NCI-H69 (cell line): ENCODE data around the gene PDGFRB.

Experiments used
- DNase-seq: peaks from one replicate; lab custom pipeline; 2025; lab: John Stamatoyannopoulos, UW

The PDGFRB gene

GRCh38 chr5:150144246-150144801 is 11.3 kb downstream of the PDGFRB start:
- DNase-seq = no peak

DNA sequence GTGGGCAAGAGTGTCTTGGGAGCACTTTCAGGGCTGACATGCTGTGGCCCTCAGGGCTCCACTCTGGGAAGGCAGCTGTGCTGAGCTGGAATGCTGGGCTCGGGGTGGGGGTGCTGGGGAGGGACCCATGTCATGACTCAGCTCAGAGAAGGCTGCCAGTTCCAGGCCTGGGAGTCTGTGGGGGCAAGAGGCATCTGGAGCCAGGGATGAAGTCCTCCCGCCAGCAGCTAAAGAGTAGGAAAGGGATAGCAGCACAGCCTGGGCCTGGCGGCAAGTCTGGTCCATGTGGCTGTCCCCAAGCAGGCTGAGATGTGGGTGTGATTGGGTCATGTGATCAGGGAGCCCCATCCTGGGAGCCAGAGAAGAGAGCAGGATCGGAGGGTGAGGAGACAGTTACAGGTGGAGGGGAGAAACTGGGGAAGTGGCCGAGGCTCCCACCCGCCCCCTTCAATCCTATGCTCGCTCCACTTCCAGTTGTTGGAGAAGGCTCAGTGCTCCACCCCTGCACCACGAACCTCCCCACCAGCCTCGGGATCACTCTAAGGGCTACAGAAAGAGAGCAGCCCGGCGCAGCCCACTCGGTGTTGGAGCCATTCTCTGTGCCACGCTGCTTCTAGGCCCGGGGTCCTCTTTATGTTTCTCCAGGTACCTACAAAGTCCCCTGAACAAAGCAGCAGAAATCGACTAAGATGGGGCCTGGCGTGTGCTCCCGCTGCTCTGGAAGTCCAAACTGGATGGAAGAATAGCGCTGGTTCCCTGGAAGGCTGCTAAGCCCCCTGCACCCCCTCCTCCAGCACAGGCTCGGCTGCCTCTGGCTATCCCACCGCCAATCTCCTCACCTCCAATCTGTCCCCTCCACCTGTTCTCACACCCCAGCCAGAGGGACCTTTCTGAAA is 12.0 kb downstream of the PDGFRB start:
- DNase-seq = no peak

- DNase-seq = no peak
Observed at GRCh38 chr5:150142959-150143349, 12.7 kb downstream of the PDGFRB start.

- DNase-seq = no peak
Observed at GRCh38 chr5:150142185-150142958, 13.3 kb downstream of the PDGFRB start.

DNA sequence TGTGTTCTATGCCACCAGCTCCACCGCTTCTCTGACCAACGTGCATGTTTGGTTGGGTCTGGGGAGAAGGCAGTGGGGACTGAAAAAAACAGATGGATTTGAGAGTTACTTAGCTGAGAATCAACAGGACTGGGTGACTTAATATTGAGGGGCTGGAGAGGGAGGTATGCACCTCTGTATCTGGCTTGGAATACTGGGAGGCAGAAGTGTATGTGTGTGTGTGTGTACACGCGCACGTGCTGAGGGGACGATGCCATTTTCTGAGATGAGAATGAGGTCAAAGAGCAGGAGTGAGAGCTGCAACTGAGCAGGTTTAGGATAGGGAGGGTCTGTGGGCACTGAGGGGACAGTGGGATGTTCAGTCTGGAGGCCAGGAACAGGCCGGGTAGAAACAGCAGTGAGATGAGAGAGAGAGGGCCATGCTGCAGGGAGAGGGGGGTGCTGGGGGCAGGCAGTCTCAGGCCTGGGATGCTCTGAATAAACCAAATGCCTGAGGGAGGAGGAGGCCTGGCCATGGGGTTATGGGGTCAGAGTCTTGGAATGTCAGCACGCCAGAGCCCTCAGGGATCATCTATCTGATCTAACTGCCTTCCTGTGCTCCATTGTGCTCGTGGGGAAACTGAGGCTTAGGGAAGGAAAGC is 14.0 kb downstream of the PDGFRB start:
- no peak for DNase-seq

DNA sequence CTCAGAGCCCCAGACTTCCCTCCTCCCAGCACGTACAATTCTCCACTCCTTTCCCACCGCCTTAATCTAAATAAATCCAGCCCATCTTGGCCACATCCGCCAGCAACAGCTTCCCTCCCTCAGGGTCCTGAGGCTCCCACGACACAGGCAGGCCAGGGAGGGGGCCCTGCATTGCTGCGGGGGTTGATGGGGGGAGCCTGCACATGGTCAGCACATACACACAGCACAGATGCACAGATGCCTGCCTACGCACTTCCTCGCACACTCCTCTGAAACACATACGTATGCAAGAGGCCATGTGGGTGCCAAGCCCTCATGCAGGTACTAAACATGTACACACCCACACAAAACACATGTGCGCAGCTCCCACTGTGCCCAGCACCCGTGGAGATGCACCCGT is 14.8 kb downstream of the PDGFRB start:
- DNase-seq = no peak

GRCh38 chr5:150139334-150139733 is 16.3 kb downstream of the PDGFRB start:
- DNase-seq = no peak

DNA sequence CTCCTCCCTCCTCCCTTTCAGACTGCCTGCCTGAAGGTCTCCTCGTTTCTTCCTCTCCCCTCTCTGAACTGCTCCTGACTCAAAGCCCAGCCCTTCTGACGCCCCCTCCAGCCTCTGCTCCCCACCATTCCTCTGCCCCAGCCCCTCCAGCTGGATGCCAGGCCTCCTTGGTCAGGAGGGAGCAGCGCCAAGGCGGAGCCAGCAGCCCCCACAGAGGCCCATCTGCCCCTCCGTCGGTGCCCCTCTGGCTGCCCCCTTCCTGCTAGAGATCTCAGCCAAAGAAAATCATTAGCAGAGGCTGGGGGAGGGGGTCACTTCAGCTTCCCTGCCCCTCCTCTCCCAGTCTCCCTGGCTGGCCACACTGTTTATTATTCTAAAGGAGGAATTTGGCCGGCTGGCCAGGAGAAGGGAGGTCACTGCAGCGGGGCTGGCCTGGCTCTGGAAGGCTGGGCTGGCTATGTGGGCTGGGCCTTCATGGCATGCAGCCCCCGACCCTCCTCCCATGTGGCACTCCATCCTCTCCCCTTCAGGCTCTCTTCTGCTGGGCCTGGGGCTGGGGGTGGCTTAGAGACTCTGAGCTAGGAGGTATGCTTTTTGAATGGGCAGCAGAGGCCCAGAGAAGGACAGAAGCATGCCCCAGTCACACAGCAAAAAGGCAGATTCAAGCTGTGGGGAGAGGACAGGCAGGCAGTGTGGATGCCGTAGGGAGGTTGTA is 16.9 kb downstream of the PDGFRB start:
- no peak for DNase-seq

- peak; percentile 15 for DNase-seq
Observed at GRCh38 chr5:150137997-150138396, 17.6 kb downstream of the PDGFRB start.

- DNase-seq = no peak
Observed at GRCh38 chr5:150137168-150137957, 18.3 kb downstream of the PDGFRB start.

GRCh38 chr5:150136305-150137167 is 19.1 kb downstream of the PDGFRB start:
- no peak for DNase-seq

DNA sequence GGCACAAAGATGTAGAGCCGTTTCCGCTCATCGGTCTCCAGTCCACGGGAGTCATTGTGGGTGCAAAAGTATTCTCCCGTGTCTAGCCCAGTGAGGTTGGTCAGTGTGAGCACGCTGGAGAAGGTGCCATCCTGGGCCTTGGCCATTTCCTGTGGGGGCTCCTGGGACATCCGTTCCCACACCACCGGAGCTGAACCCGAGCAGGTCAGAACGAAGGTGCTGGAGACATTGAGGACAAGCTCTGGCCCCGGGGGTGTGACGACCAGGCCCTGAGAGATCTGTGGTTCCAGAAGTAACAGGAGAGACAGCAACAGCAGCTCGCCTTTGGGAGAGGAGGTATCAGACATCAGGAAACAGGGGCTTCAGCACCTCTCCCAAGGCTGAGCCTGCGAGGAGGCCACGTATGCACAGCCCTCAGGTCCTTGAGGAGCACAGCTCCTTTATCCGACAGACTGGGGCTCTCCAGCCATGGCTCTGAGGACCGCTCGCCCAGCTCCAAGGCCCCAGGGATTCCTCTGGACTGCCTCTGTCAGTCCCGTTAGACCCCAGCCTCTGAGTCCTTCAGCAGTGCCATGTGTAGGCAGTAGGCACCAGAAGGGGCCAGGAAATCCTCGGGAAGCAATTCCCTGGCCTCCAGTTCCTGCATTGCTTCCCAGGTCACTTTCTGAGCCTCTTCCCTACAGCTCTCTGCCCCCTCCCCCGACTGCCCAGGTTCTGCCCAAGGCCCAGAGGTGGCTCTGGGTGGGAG is 19.9 kb downstream of the PDGFRB start:
- DNase-seq = no peak

DNA sequence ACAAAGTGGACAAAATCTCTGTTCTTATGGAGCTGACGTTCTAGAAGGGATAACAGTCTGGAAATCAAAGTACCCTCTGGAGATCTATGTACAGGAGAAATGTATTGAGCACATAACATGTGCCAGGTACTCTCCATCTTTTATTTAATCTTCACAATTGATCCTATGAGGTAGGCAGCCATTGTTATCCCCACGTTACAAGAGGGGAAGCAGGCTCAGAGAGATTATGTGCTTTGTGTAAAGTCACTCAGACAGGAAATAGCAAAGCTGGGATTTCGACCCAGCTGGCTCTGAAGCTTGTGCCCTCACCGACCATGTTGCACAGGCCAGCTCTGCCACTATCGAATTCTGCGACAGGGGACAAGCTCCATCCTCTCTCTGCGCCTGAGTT is 21.5 kb downstream of the PDGFRB start:
- DNase-seq = no peak

GRCh38 chr5:150133581-150134197 is 22.0 kb downstream of the PDGFRB start:
- DNase-seq = no peak

GRCh38 chr5:150132740-150133139 is 22.9 kb downstream of the PDGFRB start:
- no peak for DNase-seq

GRCh38 chr5:150131978-150132694 is 23.5 kb downstream of the PDGFRB start:
- DNase-seq = no peak

GRCh38 chr5:150131461-150131860 is 24.2 kb downstream of the PDGFRB start:
- DNase-seq = no peak

DNA sequence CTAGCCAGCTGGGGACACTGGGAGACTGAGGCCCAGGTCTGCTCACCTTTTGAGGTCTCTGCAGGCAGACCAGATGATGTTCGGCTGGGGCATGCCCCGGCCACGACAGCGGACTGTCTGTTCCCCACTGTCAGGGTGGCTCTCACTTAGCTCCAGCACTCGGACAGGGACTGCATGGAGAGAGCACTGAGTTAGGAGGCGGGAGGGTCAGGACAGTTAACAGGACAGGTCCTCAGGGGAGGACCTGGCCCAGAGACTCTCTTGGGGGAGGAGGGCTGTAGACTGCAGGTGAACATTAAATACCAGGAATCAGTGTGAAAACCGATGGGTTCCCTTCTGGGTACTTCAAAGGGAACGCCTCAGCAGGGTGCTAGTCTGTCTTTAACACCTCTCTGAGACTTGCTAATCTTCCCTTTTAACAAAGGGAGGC is 25.1 kb downstream of the PDGFRB start:
- DNase-seq = no peak
